ENCODE measurements around the gene TREM1.

Gene TREM1

GRCh38 chr6:41286544-41287346 lies at the start of gene TREM1:
Gene TREM1 (minus strand): TSS chr6:41286682. CDS start chr6:41286655, 27 bp downstream.
- peak in 1 of 2 experiments; percentile 4 for DNase-seq (ENCODE audit: low read depth in 2 of 2)

DNA sequence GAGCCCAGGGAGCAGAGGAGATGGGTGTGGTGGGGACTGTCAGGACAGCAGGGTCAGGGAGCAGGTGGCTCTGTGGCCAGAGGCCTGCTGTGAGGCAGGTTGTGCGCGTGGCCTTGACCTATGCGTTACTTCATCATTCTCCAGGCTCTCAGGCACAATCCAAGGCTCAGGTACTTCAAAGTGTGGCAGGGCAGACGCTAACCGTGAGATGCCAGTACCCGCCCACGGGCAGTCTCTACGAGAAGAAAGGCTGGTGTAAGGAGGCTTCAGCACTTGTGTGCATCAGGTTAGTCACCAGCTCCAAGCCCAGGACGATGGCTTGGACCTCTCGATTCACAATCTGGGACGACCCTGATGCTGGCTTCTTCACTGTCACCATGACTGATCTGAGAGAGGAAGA lies 49.5 kb upstream of the TREM1 start:
- no peak for DNase-seq (ENCODE audit: low read depth in 2 of 2)

- DNase-seq (ENCODE audit: low read depth in 2 of 2) = no peak
Measured at GRCh38 chr6:41335296-41335695, 48.8 kb upstream of the TREM1 start, which contains the start of gene NCR2. Gene NCR2 (plus strand): TSS chr6:41335608. CDS start chr6:41335877, 269 bp downstream.

DNA sequence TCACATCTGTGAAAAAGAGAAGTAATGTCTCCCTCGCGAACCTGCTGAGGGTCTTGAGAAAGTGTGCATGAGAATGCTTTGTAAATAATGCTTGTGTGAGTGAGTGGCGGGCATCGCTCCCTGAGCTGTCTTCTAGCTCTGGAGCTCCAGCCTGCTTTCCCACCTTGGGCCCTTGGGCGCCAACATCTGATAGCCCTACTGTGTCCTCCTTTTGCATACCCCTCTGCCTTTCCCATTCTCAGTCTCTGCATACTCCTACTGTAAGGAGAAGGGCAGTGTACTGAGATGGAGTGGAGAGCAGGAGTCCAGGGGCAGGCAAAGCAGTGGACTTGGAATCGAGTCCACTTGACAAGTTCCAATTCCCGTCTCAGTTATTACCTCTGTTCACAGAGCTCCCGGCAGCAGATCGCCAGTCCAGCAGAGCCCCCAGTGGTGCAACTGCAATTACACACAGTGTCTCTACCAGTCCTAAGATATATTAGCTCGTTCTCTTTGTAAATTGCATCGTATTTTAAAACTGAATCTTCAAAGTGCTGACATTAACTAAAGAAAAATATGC lies 48.1 kb upstream of the TREM1 start:
- DNase-seq (ENCODE audit: low read depth in 2 of 2) = no peak

DNA sequence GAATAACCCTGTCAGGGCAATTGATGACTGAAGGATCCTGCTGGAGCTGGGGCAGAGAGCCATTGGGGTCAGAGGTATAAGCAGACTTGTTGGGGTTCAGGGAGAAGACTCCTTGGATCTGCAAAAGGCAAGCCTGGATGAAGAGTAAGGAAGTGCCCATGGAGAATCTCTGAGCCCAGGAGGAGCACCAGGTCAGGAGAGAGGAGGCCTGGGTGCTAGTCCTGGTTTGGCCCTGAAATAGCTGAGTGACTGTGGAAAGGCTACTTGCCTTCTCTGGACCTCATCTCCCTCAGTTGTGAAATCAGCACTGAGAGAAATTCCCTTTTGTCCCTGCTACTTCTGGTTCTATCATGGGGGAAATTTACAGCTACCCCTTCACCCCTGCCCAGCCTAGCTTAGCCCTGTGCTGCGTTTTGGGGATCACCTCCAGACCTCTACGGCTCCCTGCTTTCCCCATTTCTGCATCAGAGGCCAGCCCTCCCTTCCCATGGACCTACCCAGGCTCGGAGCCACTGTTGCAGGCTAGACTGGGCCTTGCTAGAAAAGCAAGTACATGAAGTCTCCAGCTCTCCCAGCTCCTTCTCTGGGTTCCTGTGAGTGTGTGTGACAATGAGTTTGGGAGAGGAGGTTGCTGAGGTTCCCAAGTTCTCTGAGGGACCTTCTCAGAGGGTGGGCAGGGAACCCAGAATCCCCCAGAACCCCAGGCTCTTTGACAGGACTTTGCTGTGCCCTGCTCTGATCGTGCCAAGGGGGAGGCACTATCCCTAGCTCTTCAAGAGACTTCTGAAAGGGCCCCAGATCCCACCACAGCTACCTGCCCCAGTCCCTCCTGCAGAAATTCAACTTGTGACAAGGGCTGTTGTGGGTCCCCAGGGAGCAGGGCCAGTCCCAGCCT lies 46.6 kb upstream of the TREM1 start:
- no peak for DNase-seq (ENCODE audit: low read depth in 2 of 2)

- DNase-seq (ENCODE audit: low read depth in 2 of 2) = no peak
Measured at GRCh38 chr6:41332241-41332640, 45.8 kb upstream of the TREM1 start.

DNA sequence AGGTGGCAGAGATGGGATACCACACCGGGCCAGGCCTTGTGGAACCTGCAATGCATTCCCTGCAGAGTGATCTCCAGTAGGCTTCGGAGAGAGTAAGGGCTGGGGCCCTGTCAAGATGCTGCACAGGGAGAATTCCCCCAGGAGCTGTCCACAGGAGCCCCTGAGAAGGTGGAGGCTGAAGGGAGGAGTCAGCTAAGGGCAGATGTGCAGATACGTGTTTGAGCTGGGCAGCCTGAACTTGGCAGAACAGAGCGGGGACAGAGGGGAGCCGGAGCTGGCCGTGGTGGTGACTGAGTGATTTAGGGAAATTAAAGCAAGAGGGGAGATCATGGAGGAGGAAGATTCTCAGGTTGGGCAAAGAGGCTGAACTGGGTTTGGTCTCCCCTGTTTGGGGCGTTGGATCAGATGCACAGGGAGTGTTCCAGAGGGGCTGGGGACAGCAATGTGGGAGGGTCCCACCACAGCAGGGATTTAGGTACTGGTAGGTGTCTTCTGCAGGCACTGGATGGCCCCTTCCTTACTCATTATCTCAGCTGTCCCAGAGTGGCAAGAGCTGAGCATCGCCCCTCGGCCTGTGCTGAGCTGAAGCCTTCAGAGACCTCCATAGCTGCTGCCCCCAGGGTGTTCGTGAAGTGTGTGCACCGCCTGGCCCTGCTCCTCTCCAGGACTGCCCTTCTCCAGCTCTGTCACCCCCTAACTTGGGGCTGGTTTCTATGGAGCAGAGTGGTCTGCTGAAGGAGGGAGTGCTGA lies 45.1 kb upstream of the TREM1 start:
- DNase-seq (ENCODE audit: low read depth in 2 of 2) = no peak

- DNase-seq (ENCODE audit: low read depth in 2 of 2) = no peak
Measured at GRCh38 chr6:41327177-41327576, 40.7 kb upstream of the TREM1 start.

- no peak for DNase-seq (ENCODE audit: low read depth in 2 of 2)
Measured at GRCh38 chr6:41326092-41326491, 39.6 kb upstream of the TREM1 start.

- DNase-seq (ENCODE audit: low read depth in 2 of 2) = no peak
Measured at GRCh38 chr6:41325446-41326066, 39.1 kb upstream of the TREM1 start.

- no peak for DNase-seq (ENCODE audit: low read depth in 2 of 2)
Measured at GRCh38 chr6:41321183-41321582, 34.7 kb upstream of the TREM1 start.

DNA sequence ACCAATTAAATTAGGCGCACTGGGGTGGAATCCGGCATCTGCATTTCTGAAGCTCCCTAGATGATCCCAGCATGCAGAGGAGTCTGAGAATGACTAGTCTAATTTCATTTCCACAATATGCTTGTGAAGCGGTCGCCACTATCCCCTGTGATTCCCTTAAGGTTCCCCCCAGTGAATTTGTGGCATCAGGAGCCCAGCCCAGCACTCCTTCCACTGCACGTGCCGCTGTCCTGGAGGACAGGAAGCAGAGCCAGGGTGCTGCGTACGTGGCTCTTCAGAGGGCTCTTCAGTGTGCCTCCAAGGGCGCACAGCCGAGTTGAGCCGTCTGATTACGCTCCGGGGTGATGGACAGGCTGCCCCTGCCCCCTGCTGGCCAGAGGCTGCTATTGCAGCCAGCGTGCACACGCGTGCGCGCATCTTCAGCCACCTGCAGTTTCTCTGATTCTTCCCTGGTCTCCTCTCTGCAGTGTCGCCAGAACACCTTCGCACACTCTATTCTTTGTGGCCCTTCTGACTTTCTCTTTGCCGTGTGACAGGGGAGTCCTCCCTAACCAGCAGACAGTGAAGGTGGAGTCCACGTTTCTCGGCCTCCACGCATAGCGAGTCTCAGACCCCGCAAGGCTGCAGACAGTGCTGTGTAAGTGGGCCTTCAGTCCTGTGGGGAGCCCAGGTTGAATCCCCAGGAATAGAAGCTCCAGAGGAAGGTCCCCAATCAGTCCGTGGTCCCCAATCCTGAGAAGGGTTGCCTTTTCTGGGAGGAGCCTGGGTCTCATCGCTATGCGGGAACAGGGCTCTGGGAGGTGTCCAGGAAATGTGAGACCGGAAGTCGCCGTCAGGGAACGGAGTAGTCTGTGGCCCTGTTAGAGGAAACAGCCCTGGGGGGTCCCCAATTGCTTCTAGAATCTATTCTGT lies 32.4 kb upstream of the TREM1 start:
- peak; percentile 25 to 36 for DNase-seq (ENCODE audit: low read depth in 2 of 2)

DNA sequence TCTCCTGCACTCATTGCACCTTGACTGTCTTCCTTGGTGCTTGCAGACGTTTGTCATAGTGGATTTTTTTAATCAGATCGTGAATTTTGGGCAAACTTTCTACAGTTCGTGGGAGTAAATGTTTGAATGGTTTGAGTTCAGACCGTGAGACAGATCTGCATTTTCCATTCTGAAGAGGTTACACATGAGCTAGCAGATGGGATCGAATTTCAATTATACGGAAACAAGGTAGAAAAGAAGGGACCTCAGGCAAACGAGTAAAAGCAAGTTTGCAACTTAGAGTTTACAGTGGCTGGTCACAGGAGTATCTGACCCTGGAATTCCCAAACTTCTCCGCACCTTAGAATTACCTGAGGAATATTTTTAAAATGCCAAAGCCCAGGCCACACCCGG lies 31.8 kb upstream of the TREM1 start:
- no peak for DNase-seq (ENCODE audit: low read depth in 2 of 2)

DNA sequence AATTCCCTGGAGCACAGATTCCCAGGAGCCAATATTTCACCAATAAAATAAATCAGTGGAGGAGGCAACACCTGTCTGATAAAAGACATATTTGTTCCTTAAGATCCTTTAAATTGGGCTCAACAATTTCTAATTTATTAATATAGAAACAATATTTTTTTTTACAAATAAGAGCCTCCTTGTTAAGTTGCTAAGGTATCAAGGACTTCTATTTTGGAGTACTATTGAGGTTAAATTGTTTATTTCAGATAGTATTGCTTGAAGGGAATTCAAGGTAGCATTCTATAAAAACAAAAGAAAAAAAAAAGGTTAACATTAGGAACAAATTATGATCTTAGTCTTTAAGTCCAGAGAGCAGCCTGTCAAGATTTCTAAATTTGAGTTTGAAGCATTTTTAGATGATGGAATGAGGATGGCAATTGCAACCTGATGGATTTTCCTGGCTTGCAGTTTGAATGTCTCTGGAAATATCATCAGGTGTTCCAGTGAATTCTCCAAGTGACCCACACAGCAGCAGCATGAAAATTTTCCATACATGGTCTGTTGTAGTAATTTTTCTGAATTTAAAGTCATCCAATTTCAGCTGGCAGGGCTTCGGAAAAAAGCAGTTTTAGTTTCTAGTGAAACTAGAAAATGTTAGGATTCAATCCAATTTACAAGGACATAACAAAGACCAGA lies 29.6 kb upstream of the TREM1 start:
- DNase-seq (ENCODE audit: low read depth in 2 of 2) = no peak

- no peak for DNase-seq (ENCODE audit: low read depth in 2 of 2)
Measured at GRCh38 chr6:41315203-41315602, 28.7 kb upstream of the TREM1 start.

DNA sequence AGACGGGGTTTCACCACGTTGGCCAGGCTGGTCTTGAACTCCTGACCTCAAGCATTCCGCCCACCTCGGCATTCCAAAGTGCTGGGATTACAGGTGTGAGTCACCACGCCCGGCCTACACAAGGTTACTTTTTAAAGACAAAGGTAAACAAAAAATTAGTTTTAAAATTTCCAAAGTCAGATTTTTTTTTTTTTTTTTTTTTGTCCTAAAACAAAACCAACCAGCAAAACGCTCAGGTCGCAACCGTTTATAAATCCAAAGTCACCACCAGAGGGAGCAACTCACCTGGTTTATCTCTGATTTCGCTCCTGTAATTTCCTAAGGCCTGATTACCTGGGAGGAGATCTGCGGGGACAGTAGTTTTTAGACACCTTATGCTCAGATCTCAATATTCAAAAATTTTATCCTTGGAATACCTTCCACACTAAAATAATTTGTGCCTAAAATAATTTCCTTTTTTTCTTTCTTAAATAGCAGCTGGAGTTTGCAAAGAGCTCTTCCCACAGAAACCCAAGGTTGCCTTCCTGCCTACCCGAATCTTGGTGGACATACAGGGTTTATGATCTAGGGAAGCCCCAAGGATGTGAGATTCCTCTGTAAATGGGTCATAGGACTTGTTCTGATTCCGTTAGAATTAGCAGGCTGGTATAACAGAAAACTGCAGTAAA lies 19.8 kb upstream of the TREM1 start:
- peak in 1 of 2 experiments; percentile 5 for DNase-seq (ENCODE audit: low read depth in 2 of 2)

GRCh38 chr6:41302638-41303037 lies 16.2 kb upstream of the TREM1 start:
- no peak for DNase-seq (ENCODE audit: low read depth in 2 of 2)

DNA sequence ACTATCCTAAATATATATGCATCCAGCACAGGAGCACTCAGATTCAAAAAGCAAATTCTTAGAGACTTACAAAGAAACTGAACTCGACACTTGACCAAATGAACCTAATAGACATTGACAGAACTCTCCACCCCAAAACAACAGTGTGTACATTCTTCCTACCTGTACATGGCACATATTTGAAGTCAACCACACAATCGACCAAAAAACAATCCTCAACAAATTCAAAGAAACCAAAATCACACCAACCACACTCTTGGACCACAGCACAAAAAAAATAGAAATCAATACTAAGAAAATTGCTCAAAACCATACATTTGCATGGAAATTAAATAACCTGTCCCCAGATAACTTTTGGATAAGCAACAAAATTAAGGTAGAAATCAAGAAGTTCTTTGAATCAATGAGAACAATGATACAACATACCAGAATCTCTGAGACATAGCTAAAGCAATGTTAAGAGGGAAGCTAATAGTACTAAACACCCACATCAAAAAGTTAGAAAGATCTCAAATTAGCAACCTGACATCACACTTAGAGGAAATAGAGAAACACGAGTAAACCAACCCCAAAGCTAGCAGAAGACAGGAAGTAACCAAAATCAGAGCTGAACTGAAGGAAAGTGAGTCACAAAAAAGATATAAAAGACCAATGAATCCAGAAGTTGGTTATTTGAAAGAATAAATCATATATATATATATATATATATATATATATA lies 12.5 kb upstream of the TREM1 start:
- DNase-seq (ENCODE audit: low read depth in 2 of 2) = no peak
